PC-3 (cell line): Measurements from ENCODE around the gene DLX6.

Source experiments
- EZH2phosphoT487 ChIP-seq: fragments of 300-600 bp; sonication (generic); IDR thresholded peaks from 2 replicates; pipeline ENCODE4 v1.6.1; 2018; ENCODE audit warnings: mild to moderate bottlenecking, antibody characterized with exemption, low read length, borderline replicate concordance
- TF ChIP-seq, protein P1 (sequence below): fragments of 300-600 bp; sonication (generic); conservative IDR thresholded peaks from 2 replicates; pipeline ENCODE4 v1.5.1; 2017; ENCODE audit warnings: antibody characterized with exemption, low read depth, mild to moderate bottlenecking, low read length

DNA sequence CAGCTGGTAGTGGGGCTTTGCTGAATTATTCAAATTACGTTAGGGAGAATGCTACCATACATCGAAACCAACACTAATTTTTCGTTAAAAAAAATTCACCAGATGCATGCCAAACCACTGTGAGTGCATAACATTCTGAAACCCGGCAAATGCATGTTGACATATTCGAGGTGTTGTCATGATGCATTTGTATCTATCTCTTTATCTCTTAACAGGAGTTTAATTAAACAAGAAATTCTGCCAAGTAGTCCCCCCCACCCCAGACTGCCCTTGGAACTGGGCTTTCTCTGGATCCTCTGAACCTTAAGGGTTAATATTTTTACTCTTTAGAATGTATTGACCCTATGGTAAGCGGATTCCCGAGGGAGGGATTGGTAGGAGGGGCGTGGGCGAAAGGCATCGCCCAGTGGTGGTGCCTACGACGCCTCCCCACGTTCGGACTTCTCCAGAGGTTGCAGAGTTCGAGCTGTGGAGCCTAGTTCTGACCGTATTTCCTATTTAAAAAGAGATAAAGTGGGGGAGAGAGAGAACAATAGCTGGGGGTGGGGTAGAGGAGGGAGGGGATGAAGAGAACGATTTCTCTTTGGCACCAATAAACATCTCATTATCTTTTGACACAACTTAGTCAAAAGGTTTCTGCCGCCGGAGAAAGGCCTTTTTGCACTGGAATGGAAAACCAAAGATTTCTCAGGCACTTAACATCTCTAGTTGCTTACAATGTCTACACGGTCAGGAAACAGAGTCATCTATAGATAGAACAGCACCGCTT lies 7.2 kb downstream of the DLX6 start:
- no peak for TF ChIP-seq EZH2phosphoT487
- TF ChIP-seq, protein P1, sequence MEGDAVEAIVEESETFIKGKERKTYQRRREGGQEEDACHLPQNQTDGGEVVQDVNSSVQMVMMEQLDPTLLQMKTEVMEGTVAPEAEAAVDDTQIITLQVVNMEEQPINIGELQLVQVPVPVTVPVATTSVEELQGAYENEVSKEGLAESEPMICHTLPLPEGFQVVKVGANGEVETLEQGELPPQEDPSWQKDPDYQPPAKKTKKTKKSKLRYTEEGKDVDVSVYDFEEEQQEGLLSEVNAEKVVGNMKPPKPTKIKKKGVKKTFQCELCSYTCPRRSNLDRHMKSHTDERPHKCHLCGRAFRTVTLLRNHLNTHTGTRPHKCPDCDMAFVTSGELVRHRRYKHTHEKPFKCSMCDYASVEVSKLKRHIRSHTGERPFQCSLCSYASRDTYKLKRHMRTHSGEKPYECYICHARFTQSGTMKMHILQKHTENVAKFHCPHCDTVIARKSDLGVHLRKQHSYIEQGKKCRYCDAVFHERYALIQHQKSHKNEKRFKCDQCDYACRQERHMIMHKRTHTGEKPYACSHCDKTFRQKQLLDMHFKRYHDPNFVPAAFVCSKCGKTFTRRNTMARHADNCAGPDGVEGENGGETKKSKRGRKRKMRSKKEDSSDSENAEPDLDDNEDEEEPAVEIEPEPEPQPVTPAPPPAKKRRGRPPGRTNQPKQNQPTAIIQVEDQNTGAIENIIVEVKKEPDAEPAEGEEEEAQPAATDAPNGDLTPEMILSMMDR: no peak
